ENCODE measurements around the gene OR51A2.

GRCh38 chr11:4982678-4983077 lies 27.2 kb upstream of the OR51A2 start:
- no peak for TF ChIP-seq GATA2 (IDR thresholded peaks at IDR 0.05; ENCODE audit: low read depth, low read length)
- no peak for TF ChIP-seq GATA3 (IDR thresholded peaks at IDR 0.05; ENCODE audit: low read depth, low read length)

All from SH-SY5Y (cell line).